OCI-LY7 (cell line): ENCODE data around the gene GAB3.

Source experiments
- CTCF ChIP-seq: fragments of 200-600 bp; sonication (generic); conservative IDR thresholded peaks from 2 replicates; pipeline ENCODE4 v1.5.1; 2014; ENCODE audit warnings: mild to moderate bottlenecking, antibody characterized with exemption, low read length, moderate library complexity, mixed read lengths
- EZH2phosphoT487 ChIP-seq: fragments of 200-600 bp; sonication (generic); IDR thresholded peaks from 2 replicates; pipeline ENCODE4 v1.6.1; 2018; ENCODE audit warnings: low read depth, borderline replicate concordance, mild to moderate bottlenecking, mixed run types, antibody characterized with exemption, low read length, moderate library complexity, mixed read lengths

GRCh38 chrX:154737136-154737535 is 13.7 kb downstream of the GAB3 start:
- TF ChIP-seq CTCF (no peak), EZH2phosphoT487 (no peak)
